HG03159 (cell line): Measurements from ENCODE around the gene NDUFA13.

Source experiments
- ATAC-seq: cut with Tn5 transposase; IDR thresholded peaks from one replicate; pipeline ENCODE4 v1.9.1; 2021; ENCODE audit warnings: mild to moderate bottlenecking, moderate library complexity; ENCODE audit not compliant: unreplicated experiment

Gene NDUFA13

DNA sequence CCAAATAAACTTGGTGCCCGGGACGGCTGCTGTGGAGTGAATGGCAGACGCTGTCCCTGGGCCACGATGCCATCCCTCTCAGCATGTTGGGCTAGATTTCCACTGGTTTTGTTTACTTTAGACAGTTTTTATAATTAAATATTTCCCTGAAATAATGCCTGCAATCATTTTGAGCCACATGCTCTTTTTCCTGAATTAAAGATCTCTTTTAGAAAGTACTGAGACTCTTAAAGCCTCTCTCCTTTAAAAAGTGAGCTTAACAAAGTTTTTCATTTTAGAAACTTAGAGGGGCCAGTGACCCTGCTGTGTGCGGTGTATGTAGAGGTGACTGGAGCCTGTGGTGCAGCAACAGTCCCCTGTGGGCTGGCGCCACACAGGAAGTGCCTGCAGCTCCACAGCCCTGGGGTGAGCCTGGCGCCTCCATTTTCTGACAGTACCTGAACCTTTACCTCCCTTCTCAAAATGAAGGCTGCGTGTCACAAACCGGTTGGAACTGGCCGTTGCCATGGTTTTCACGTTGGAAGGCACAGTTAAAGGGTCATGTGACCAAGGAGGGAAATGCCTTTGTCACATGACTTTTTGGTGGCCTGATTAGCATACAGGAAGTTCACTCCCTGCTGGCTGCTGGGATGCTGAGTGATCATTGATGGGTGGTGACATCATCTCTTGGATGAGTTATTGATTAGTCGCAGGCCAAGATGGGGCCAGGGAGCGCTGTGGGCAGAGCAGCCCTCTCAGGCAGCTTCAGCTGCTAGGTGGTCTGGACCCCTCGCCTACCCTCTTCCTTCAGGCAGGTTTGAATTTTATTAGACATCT lies 26.9 kb upstream of the NDUFA13 start:
- peak; percentile 67 for ATAC-seq

DNA sequence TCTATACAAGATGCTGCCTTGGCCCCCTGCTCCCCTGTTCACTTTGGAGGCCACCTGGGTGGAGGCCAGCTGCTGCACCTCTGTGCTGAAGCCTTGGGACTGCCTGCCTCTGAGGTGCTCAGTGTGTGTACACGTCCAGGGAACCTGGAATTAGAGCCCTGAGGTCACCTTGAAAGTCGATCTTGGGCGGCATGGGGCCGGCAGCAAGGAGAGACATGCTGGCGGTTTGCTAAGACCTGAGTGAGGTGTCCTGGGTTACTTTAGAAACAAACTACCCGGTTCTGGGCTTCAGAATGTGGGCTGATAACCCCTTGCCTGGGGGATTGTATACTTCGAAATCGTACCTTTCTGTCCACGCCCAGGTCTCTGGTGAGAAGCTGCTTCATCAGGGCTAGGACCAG lies 26.2 kb upstream of the NDUFA13 start:
- no peak for ATAC-seq

DNA sequence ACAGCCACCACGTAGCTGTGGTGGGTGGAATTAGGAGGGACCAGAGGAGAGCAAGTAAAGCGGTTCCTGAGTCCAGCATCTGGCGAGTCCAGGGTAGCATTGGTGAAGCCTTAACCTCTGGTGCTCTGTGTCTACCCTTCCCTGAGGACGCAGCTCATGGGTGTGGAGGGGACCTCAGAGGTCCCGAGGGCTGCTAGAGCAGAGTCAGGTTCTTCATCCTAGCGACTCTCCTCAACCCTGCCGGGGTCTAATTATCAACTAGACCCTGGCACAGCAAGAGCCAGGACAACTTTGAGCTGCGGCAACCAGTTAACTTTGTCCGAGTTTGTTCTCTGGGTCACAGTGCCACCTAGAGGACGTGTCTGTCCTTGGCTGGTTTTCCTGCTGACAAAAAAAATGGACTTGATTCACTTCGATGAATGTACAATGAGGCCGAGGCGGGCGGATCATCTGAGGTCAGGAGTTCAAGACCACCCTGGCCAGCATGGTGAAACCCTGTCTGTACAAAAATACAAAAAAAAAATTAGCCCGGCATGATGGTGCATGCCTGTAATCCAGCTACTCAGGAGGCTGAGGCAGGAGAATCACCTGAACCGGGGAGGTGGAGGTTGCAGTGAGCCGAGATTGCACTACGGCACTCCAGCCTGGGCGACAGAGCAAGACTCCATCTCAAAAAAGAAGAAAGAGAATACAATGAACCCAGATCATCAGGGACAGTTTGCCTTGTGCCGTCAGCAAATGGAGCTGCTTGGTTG lies 25.6 kb upstream of the NDUFA13 start:
- no peak for ATAC-seq

DNA sequence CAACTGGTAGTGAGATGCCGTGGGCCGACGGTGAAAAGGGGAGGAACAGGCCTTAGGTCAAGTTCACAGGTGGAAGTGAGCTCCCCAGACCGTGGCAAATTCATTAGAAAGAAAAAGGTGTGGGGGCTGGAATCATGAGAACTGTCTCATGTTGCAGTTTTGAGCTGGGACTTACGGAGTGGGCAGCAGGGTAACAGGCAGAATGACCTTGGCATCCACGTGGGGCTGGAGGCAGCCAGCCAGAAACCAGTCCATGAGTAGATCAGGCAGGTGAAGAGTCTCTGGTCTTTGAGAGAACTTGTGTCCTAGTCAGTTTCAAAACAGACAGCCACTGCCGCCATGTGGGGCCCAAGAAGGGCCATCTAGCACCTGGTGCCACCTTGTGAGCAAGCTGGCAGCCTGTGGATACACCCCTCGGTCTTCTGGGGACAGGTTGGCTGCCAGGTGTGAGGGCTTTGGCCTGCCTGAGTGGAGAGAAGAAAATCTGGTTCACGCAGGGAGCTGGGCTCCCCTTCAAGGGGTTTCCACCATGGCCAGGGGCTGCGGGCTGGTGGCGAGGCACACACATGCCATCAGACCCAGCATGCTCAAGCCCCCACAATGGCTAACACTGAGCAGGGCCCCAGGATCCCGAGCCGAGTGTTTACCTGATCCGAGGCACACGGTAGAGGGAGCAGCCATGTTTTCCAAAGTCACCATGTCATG lies 24.6 kb upstream of the NDUFA13 start:
- no peak for ATAC-seq

DNA sequence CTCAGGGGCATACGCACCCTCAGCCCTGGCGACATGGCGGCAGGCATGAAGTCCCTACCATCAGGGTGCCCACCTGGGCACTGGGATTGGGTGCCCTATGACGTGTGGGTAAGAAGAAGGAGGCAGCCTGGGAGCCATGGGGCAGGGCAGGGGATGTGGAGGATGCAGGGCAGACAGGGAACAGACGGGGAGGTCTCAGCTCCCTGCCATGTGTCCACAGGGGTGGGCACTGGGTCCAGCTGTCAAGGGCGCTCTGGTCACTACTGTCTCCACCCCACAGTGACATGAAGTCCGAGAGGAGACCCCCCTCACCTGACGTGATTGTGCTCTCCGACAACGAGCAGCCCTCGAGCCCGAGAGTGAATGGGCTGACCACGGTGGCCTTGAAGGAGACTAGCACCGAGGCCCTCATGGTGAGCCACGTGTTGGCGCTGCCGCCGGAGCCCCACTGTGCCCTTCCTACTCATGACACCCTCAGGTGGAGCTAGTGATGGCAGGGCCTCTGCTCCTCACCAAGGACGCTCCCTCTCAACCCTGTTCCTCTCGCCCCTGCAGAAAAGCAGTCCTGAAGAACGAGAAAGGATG lies 23.9 kb upstream of the NDUFA13 start:
- ATAC-seq, result no peak

DNA sequence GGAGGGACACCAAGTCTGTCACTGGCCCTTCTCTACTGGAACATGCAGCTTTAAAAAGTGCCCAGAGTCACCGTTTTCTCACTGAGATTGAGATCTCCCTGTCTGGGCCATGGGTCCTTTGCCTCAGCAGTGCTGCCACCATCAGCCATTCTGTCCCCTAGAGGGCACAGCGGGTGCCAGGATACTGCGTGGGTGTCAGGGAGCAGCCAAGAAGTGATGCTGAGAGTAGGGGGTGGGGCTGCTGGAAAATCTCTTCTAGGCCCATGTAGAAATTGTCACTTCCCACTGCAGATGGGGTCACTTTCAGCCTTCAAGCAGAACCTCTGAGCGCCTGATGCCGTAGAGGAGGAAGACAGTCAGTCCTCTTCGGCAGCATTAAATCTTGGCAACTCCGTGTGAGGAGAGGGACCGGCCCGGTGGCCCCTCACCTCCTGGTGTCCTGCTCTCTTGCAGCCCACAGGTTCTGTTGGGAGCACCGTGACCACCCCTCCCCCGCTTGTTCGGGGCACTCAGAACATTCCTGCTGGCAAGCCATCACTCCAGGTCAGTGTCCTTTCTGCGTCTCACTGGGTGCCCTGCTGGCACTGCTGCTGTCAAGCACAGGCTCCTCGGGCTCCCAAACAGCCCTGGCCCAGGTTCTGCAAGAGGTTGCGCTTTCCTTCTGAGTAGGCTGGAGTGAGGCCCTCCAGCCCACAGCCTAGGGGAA lies 22.0 kb upstream of the NDUFA13 start:
- no peak for ATAC-seq

DNA sequence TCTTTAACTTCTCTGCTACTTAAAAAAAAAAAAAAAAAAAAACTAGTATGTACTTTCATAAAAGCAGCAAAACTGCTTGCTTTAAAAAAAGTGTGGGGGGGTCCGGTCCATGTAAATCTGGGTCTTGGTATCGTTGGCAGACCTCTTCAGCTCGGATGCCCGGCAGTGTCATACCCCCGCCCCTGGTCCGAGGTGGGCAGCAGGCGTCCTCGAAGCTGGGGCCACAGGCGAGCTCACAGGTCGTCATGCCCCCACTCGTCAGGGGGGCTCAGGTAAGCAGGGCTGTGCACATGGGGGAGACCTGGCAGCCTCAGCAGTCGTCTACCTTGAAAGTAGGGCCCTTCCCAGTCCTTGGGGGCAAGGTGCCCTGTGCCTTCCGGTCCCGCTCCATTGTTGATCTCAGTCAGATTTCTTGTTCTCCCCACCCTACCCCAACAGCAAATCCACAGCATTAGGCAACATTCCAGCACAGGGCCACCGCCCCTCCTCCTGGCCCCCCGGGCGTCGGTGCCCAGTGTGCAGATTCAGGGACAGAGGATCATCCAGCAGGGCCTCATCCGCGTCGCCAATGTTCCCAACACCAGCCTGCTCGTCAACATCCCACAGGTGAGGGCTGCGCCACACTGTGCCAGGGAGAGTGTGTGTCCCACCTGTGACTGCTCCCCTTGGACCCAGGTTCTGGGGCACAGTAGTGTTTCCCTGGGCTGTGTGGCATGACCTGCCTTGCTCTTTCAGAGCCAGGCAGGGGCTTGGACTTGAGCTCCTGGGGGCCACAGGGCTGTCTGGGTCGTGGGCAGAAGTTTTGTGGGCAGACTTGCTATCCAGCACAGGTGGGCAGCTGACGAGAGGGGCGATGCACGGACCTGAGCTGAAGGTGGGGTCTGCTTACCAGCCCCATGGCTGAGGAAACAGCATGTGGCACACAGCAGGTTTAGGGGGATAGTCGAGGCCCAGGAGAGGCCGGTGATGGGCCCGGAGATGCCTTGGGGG lies 20.1 kb upstream of the NDUFA13 start:
- no peak for ATAC-seq

DNA sequence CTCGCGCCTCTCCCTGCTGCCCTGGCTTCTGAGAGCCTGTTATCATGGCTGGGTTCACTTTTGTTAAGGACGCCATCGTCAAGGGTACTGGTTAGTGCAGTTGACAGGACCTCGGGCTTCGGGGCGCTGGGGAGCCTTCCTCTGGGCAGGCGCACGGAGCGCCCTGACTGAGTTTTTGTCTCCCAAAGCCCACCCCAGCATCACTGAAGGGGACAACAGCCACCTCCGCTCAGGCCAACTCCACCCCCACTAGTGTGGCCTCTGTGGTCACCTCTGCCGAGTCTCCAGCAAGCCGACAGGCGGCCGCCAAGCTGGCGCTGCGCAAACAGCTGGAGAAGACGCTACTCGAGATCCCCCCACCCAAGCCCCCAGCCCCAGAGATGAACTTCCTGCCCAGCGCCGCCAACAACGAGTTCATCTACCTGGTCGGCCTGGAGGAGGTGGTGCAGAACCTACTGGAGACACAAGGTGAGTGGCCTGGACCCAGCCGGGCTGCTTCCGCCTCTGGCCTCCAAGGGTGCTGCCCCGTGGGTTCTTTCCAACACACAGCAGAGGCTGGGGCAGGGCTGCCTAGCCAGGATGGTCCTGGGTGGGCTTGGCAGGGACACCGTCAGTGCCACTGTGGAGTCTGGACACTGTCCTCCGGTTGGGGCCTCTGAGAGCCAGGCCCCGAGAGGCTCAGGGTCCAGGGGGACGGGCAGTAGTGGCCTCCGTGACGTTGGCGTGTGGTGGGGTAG lies 17.6 kb upstream of the NDUFA13 start:
- no peak for ATAC-seq

DNA sequence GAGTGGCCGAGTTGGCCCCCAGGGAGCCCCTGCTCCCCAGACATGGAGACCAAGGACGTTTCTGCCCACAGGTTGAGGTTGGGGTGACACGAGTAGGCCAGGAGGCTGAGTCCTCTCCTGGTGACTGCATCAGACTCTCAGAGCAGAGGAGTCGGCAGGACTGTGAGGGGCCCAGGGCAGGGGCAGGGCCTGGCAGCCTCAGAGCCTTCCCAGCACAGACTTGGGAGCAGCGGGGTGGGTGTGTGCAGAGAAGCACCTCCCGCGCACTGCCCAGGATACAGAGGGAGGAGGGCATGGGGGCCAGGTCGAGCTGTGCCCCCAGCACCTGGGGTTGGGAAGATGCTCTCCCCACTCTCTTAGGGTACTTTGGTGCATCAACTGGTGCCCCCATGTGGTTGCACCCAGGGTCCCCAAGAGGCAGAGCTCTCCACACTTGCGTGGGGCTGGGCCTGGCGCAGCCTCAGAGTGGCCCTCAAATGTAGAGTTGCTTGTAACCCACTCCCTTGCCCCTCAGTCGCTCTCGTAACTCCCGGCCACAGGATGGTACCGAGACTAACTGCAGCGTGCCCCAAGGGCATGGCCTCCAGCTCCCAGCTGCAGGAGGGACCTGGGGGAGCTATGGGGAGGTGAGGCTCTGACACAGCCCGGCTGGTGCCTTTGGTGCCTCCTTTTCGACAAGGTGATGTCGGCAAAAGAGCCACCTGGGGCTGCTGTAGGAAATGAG lies 16.6 kb upstream of the NDUFA13 start:
- ATAC-seq, result no peak

DNA sequence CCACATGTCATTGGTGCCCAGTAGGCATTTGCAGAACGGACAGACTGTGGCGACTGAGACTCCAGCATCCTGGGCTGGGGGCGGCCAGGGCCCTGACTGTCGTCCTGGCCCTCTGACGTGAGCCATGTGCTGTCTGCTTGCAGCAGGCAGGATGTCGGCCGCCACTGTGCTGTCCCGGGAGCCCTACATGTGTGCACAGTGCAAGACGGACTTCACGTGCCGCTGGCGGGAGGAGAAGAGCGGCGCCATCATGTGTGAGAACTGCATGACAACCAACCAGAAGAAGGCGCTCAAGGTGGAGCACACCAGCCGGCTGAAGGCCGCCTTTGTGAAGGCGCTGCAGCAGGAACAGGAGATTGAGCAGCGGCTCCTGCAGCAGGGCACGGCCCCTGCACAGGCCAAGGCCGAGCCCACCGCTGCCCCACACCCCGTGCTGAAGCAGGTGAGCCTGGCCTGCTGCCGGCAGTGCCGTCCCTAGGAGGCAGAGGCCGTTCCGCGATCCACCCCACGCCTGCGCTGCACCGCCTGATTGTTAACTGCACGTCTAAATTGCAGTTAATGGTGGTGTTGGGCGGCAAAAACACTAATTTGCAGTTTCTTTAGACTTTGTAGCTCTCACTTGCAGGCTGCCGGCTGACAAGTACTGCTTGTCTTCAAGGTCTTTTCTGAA lies 14.9 kb upstream of the NDUFA13 start:
- no peak for ATAC-seq

DNA sequence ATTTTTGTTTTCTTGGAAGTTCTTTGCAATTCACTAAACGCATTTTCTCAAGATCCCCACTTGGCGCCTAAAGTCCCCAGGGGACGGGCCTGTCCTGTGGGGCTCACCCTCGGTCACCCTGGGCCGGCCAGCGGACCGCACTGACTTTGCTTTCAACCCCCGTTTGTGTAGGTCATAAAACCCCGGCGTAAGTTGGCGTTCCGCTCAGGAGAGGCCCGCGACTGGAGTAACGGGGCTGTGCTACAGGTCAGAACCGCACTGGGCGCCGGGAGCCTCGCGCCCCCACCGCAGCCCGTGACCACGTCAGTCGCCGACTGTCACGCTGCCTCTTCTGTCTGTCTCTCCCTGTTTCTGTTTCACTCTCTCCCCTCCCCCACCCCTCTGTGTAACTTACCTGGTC lies 14.2 kb upstream of the NDUFA13 start:
- no peak for ATAC-seq

DNA sequence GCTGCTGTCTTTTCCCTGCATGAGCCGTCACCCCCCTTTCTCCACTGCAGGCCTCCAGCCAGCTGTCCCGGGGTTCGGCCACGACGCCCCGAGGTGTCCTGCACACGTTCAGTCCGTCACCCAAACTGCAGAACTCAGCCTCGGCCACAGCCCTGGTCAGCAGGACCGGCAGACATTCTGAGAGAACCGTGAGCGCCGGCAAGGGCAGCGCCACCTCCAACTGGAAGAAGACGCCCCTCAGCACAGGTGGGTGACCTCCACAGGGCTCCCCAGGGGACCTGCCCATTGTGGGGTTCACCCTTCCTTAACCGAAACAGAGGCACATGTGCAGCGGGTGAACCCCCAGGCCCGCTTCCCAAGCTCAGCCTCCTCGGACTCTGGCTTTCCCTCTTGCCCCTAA lies 13.7 kb upstream of the NDUFA13 start:
- no peak for ATAC-seq

DNA sequence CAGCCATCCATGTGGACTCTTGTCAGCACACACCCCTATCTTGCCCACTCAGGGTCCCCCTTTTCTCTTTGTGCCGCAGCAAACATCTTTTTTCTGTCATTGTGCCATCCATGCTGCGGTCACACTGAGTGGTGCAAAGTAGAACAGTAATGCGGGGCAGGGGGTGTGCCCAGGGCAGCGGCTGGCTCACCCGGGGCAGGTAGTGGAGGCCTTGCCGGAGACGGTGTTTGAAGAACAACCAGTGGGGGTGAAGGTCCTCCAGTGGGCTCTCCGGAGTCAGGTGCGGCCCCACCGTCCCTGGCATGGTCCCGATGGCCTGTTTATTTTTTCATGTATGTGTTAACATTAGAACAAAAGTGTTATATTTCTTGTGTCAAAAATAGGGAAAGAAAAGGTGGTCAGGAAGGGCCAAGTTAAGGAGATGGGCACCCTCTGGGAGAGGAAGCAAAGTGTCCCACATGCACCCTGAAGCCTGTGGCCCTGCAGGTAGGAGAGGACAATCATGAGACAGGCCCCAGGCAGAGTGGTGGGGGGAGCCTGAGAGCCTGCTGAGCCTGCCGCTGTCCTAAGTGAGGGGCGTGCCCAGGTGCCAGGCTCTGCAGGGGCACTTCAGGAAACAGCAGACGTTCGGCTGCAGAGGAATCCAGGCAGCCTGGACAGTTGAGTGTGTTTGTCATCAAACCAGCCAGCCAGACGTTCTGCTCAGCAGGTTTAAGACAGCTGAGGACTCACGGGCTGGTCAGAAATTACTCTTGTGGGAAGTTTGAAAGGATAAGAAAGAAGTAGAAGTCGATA lies 13.0 kb upstream of the NDUFA13 start:
- no peak for ATAC-seq

DNA sequence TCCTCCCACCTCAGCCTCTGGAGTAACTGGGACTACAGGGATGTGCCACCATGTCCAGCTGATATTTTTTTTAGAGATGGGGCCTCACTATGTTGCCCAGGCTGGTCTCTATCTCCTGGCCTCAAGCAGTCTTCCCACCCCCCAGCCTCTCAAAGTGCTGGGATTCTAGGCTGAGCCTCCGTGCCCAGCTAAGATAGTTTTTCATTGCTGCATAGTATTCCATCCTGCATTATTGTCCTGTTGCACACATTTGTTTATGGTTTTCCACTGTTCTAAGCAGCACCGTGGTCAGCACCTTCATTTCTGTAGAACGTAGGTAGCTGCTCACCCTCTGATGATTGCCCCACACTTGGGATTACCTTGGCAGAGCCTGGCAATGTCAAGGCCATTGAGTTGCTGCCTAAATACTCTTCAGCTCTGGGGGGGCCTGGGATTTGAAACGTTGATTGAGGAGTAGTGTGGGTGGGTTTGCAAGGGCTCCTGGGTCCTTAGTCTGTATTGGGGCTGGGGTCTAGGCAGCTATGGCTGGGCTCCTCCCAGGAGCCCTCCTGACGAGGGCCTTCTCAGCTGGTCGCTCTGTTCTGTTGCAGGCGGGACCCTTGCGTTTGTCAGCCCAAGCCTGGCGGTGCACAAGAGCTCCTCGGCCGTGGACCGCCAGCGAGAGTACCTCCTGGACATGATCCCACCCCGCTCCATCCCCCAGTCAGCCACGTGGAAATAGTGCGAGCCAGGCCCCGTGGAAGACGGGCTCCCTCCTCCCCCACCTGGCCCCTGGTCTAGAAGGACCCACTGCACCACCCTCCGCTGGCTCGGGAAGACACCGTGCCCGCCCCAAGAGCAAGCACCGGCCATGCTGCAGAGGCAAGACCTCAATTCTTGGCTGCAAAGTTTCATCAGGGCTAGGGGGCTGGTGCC lies 11.0 kb upstream of the NDUFA13 start:
- ATAC-seq, result no peak

DNA sequence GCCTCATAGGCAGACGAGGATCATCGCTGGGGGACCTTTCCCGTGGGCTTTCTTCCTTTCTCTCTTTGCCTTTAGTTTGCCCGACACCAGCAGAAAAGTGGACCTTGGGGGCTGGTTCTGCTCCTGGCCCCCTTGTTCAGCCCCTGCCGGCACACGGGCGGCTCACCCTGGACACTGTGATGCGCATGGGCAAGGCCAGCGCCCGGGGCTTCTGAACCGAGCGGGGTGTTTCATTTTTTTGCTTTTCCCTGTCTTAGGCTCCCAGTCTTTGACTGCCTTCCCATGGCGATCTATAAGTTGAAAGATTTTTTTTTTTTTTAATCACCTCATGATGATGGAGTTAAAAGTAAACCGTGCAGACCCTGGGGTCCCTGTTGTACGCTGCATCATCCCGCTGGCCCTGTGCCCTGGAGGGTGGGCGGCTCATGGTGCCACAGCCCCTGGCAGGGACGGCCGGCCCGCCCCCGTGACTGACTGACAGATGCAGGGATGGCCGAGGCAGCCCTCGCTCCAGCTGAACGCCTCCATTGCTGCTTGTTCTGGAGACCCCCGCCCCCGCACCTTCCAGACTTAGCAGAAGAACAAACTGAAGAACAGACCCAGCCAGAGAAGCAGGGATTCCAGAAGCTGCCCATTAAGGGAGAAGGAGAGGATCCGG lies 10.2 kb upstream of the NDUFA13 start:
- ATAC-seq, result no peak
